H9 (cell line): ENCODE results near the gene L1CAM. TPM values are rescaled to one million over a fixed set of nuclear protein-coding genes. Genes with fewer than 3 reads are reported as not detected.

Experiments
- DNase-seq: peaks from one replicate; pipeline ENCODE4 v3.0.0-alpha.2; 2017
- H2AFZ ChIP-seq: one replicate; pipeline ENCODE4 v1.6.1; 2013; ENCODE audit warnings: mild to moderate bottlenecking, low read length, control low read depth, moderate library complexity
- H2AK5ac ChIP-seq: 2 replicates; pipeline ENCODE4 v1.6.1; 2013; ENCODE audit warnings: low read length, control low read depth, mixed read lengths; ENCODE audit not compliant: insufficient read length
- H2BK120ac ChIP-seq: one replicate; pipeline ENCODE4 v1.6.1; 2013; ENCODE audit warnings: low read depth, mild to moderate bottlenecking, low read length, control low read depth, inconsistent platforms; ENCODE audit not compliant: poor library complexity, severe bottlenecking
- H2BK12ac ChIP-seq: 2 replicates; pipeline ENCODE4 v1.6.1; 2013; ENCODE audit warnings: low read length, control low read depth, mixed read lengths, low read depth; ENCODE audit not compliant: insufficient read length
- H2BK15ac ChIP-seq: 2 replicates; pipeline ENCODE4 v1.6.1; 2013; ENCODE audit warnings: low read depth, low read length, control low read depth
- H2BK20ac ChIP-seq: one replicate; pipeline ENCODE4 v1.6.1; 2013; ENCODE audit warnings: low read depth, mild to moderate bottlenecking, low read length, control low read depth, inconsistent platforms; ENCODE audit not compliant: poor library complexity, severe bottlenecking
- H2BK5ac ChIP-seq: 2 replicates; pipeline ENCODE4 v1.6.1; 2013; ENCODE audit warnings: low read length, control low read depth, mixed read lengths; ENCODE audit not compliant: insufficient read length
- H3K14ac ChIP-seq: 2 replicates; pipeline ENCODE4 v1.6.1; 2013; ENCODE audit warnings: low read length, control low read depth; ENCODE audit not compliant: insufficient read depth
- H3K18ac ChIP-seq: 2 replicates; pipeline ENCODE4 v1.6.1; 2013; ENCODE audit warnings: low read depth, mild to moderate bottlenecking, mixed read lengths, low read length, control low read depth; ENCODE audit not compliant: insufficient read length
- H3K23ac ChIP-seq: 2 replicates; pipeline ENCODE4 v1.6.1; 2013; ENCODE audit warnings: low read length, control low read depth, mixed read lengths, low read depth; ENCODE audit not compliant: insufficient read length
- H3K23me2 ChIP-seq: 2 replicates; pipeline ENCODE4 v1.6.1; 2013; ENCODE audit warnings: low read depth, mild to moderate bottlenecking, mixed read lengths, low read length, control low read depth; ENCODE audit not compliant: insufficient read length, poor library complexity, severe bottlenecking
- H3K27ac ChIP-seq: 2 replicates; pipeline ENCODE4 v1.5.1; 2013; ENCODE audit warnings: low read length, control low read depth, mixed read lengths, low read depth; ENCODE audit not compliant: insufficient read length
- H3K27me3 ChIP-seq: 2 replicates; pipeline ENCODE4 v1.6.1; 2013; ENCODE audit warnings: low read length, control low read depth, inconsistent platforms; ENCODE audit not compliant: insufficient read depth
- H3K4ac ChIP-seq: 2 replicates; pipeline ENCODE4 v1.6.1; 2013; ENCODE audit warnings: low read depth, mild to moderate bottlenecking, control low read depth, inconsistent platforms, low read length, moderate library complexity
- H3K4me1 ChIP-seq: 2 replicates; pipeline ENCODE4 v1.6.1; 2013; ENCODE audit warnings: low read length, control low read depth, inconsistent platforms; ENCODE audit not compliant: insufficient read depth
- H3K4me2 ChIP-seq: 2 replicates; pipeline ENCODE4 v1.6.1; 2013; ENCODE audit warnings: low read length, control low read depth, mixed read lengths; ENCODE audit not compliant: insufficient read length, insufficient read depth
- H3K56ac ChIP-seq: 2 replicates; pipeline ENCODE4 v1.6.1; 2013; ENCODE audit warnings: low read depth, mild to moderate bottlenecking, mixed read lengths, low read length, control low read depth; ENCODE audit not compliant: insufficient read length
- H3K79me1 ChIP-seq: 2 replicates; pipeline ENCODE4 v1.6.1; 2013; ENCODE audit warnings: low read depth, mild to moderate bottlenecking, moderate library complexity, low read length, control low read depth, inconsistent platforms; ENCODE audit not compliant: insufficient read depth, poor library complexity, severe bottlenecking
- H3K79me2 ChIP-seq: 2 replicates; pipeline ENCODE4 v1.6.1; 2013; ENCODE audit warnings: low read length, control low read depth, inconsistent platforms; ENCODE audit not compliant: insufficient read depth
- H3K9ac ChIP-seq: 2 replicates; pipeline ENCODE4 v1.6.1; 2013; ENCODE audit warnings: low read length, control low read depth, mixed read lengths; ENCODE audit not compliant: insufficient read length; ENCODE audit errors: extremely low read depth
- H3K9me3 ChIP-seq: one replicate; pipeline ENCODE4 v1.6.1; 2013; ENCODE audit warnings: low read depth, low read length, inconsistent platforms; ENCODE audit not compliant: control insufficient read depth
- H3T11ph ChIP-seq: one replicate; pipeline ENCODE4 v1.6.1; 2013; ENCODE audit warnings: mild to moderate bottlenecking, low read length, control low read depth, inconsistent platforms
- H4K20me1 ChIP-seq: one replicate; pipeline ENCODE4 v1.6.1; 2013; ENCODE audit not compliant: control insufficient read depth, insufficient read length, insufficient read depth
- H4K5ac ChIP-seq: 2 replicates; pipeline ENCODE4 v1.6.1; 2013; ENCODE audit warnings: low read depth, mild to moderate bottlenecking, mixed read lengths, low read length, control low read depth; ENCODE audit not compliant: insufficient read length
- H4K8ac ChIP-seq: replicated peaks from 2 replicates; pipeline ENCODE4 v1.6.1; 2013; ENCODE audit warnings: low read length, control low read depth, mixed read lengths, low read depth; ENCODE audit not compliant: insufficient read length
- H4K91ac ChIP-seq: 2 replicates; pipeline ENCODE4 v1.6.1; 2013; ENCODE audit warnings: low read depth, mild to moderate bottlenecking, moderate library complexity, mixed read lengths, low read length, control low read depth; ENCODE audit not compliant: insufficient read length
- H3K27ac Mint-ChIP-seq, 3 experiments: 2 replicates in 2 of 3; 3 replicates in 1 of 3; pipeline ENCODE4 v1.8.0; 2020 to 2021; ENCODE audit warnings: mixed read lengths in 3 of 3, mild to moderate bottlenecking in 1 of 3, moderate library complexity in 1 of 3
- H3K27me3 Mint-ChIP-seq: 2 replicates; pipeline ENCODE4 v1.8.0; 2021; ENCODE audit warnings: low read depth, mild to moderate bottlenecking, moderate library complexity, mixed read lengths
- H3K36me3 Mint-ChIP-seq, 3 experiments: 2 replicates in 2 of 3; 3 replicates in 1 of 3; pipeline ENCODE4 v1.8.0; 2020 to 2021; ENCODE audit warnings: low read depth in 3 of 3, mixed read lengths in 3 of 3; ENCODE audit not compliant: insufficient read depth in 1 of 3
- H3K4me1 Mint-ChIP-seq, 2 experiments: 2 replicates each; pipeline ENCODE4 v1.8.0; 2020; ENCODE audit warnings: mixed read lengths in 2 of 2
- H3K4me3 Mint-ChIP-seq, 2 experiments: 2 replicates in 1 of 2; 3 replicates in 1 of 2; pipeline ENCODE4 v1.8.0; 2020 to 2021; ENCODE audit warnings: mild to moderate bottlenecking in 2 of 2, mixed read lengths in 2 of 2, moderate library complexity in 1 of 2
- H3K9me3 Mint-ChIP-seq, 2 experiments: 2 replicates in 1 of 2; 3 replicates in 1 of 2; pipeline ENCODE4 v1.8.0; 2020; ENCODE audit warnings: mild to moderate bottlenecking in 2 of 2, mixed read lengths in 2 of 2, moderate library complexity in 1 of 2
- CTCF ChIP-seq: fragments of 200-600 bp; sonication (generic); conservative IDR thresholded peaks from 3 replicates; pipeline ENCODE4 v1.8.0; 2021; ENCODE audit warnings: antibody characterized with exemption, mild to moderate bottlenecking
- WGBS: extraction: QIAGEN DNeasy Blood & Tissue Kit; methylation state at CpG from one replicate; pipeline ENCODE4 v1.1.7; 2013; ENCODE audit warnings: missing lambda C conversion rate, low lambda C conversion rate, mixed read lengths; ENCODE audit not compliant: insufficient read length; ENCODE audit errors: extremely low coverage; 5-methylcytosine and 5-hydroxymethylcytosine counted together
- total RNA-seq: library from RNA; stranded (reverse); gene quantifications from 2 replicates; pipeline ENCODE4 v1.2.1, GENCODE V29; 2021

The L1CAM gene
- total RNA-seq, 1 experiment from 2014 or later, result 22.7 TPM

GRCh38 chrX:153832728-153833127 lies 53.2 kb downstream of the L1CAM start:
- Histone ChIP-seq H3K9me3 (peaks cover 9% of the 10 kb centered on the region), H3K18ac (no peak overlapping the region), H3K14ac (no peak overlapping the region), H3K27ac (no peak overlapping the region), H2BK120ac (no peak overlapping the region), H3T11ph (no peak overlapping the region), H2BK20ac (no peak overlapping the region), H4K91ac (no peak overlapping the region), H3K23me2 (peaks cover 5% of the 10 kb centered on the region), H3K4ac (no peak overlapping the region), H3K56ac (no peak overlapping the region), H2AK5ac (no peak overlapping the region), H4K5ac (no peak overlapping the region), H2AFZ (no peak overlapping the region), H2BK15ac (no peak overlapping the region), H3K79me1 (no peaks in the 10 kb centered on the region), H3K4me2 (no peak overlapping the region), H4K20me1 (no peaks in the 10 kb centered on the region), H4K8ac (no peak overlapping the region), H3K9ac (no peak overlapping the region), H2BK5ac (no peak overlapping the region), H3K4me1 (no peaks in the 10 kb centered on the region), H2BK12ac (no peak overlapping the region), H3K27me3 (no peaks in the 10 kb centered on the region), H3K79me2 (peaks cover 9% of the 10 kb centered on the region; the same call in 1 of the 2 replicates), H3K23ac (no peak overlapping the region)
- Mint-ChIP-seq H3K9me3 (peaks cover 57 to 70% of the 10 kb centered on the region in 2 experiments), H3K27ac (no peak overlapping the region), H3K27me3 (peaks cover 6% of the 10 kb centered on the region), H3K4me1 (peaks cover 6 to 16% of the 10 kb centered on the region in 2 experiments), H3K36me3 (peaks cover under 1 to 17% (median 11%) of the 10 kb centered on the region in 3 experiments; a peak in 5 of 7 replicates), H3K4me3 (no peak overlapping the region)
- no peak for TF ChIP-seq CTCF
- WGBS, result no CpG with 5 or more reads among the region's 10 CpGs
- DNase-seq, result no peak
